NCI-H524 (cell line): ENCODE results near the gene GPRASP2.
A peak's percentile ranks its signal among the peaks of the same experiment; 100 is the strongest.

Source experiments
- DNase-seq, 2 experiments: peaks; one replicate each; lab custom pipeline; 2025; lab: John Stamatoyannopoulos, UW

GPRASP2 gene

GRCh38 chrX:102745513-102745856, 33.2 kb downstream of the GPRASP2 start:
- no peak for DNase-seq

DNA sequence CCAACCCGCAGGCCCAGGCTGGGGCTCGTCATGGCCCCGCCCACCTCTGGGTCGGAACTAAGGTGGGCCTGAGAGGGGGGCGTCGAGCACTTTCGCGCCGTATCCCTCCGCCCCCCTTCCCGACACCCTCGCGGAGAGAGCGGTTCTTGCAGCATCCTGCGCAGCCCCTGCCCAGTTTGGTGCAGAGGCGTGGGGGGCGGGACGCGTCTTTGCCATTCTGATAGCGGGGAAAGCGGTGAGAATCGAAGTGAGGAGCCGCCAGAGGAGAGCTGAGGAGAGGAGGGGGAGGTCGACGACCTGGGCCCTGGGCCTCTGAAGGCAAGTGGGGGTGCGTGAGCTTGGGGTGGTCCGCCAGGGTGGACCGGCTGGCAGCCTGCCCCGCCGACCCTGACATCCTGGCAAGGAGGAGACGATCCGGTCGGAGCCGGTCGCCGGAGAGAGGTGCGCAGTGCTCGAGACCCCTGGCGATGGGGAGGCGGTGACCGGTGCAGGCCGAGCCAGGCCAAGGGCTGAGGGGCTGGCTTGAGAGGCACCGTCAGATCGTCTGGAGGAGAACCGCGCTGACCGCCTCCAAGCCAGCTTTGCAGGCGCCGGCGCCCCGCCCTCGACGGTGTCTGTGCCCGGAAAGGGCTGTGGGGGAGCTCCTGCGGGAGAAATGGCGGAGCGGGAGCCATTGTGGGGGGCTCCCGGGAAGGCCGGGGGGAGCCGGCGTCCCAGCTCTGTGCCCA, 33.8 kb downstream of the GPRASP2 start:
- DNase-seq = peak in 1 of 2 experiments; percentile 46

GRCh38 chrX:102765217-102765616, 53.0 kb downstream of the GPRASP2 start:
- no peak for DNase-seq

DNA sequence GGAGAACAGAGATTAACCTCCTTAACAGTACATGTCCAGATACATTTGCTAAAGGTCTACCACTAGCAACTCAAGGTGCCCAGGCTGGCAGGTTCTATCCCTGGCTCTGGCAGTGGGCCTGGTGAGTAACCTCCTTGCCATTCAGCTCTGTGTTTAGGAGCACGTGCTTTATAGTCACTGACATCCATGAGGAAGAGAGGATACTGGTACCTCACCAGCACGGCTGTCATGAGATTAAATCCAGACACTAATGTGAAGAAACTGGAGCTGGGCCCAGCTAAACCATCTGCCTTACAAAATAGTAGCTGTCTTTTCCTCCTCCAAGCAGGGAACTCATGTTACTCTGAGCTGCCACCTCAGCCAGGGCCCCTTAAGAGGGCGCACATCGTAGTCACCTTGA, 53.6 kb downstream of the GPRASP2 start:
- DNase-seq = no peak

- DNase-seq = no peak
These were observed 55.0 kb downstream of the GPRASP2 start for GRCh38 chrX:102767287-102767686.
